HEK293 (cell line): ENCODE measurements around the gene DBF4B.

Experiments
- CTCF ChIA-PET: fragments of 350-600 bp; formaldehyde crosslinking; extraction: SDS; loops from one replicate; lab custom pipeline; 2021; ENCODE audit warnings: antibody characterized with exemption; lab: Yijun Ruan, JAX
- POLR2A ChIA-PET: fragments of 300-600 bp; formaldehyde crosslinking; extraction: SDS; loops from one replicate; lab custom pipeline; 2020; ENCODE audit warnings: antibody characterized with exemption, inconsistent platforms; lab: Yijun Ruan, JAX
- H3K27ac ChIP-seq: fragments of 200-500 bp; sonication (Bioruptor generic); 2 replicates; pipeline ENCODE4 v1.5.1; 2014; ENCODE audit warnings: low read depth, low read length, control low read depth, inconsistent platforms; ENCODE audit errors: extremely low read depth
- H3K36me3 ChIP-seq, 2 experiments: fragments of 200-500 bp in 1 of 2; sonication (Bioruptor generic) in 1 of 2; 1 replicate in 1 of 2; 2 replicates in 1 of 2; pipeline ENCODE4 v1.5.1; 2014 to 2017; ENCODE audit warnings: inconsistent platforms in 2 of 2, low read length in 2 of 2; ENCODE audit not compliant: control insufficient read depth in 2 of 2, insufficient read depth in 1 of 2
- H3K4me1 ChIP-seq: fragments of 200-500 bp; sonication (Bioruptor generic); 2 replicates; pipeline ENCODE4 v1.5.1; 2014; ENCODE audit warnings: mild to moderate bottlenecking, low read length, inconsistent platforms; ENCODE audit not compliant: control insufficient read depth, insufficient read depth
- H3K4me3 ChIP-seq: 2 replicates; pipeline ENCODE4 v1.5.1; 2011; ENCODE audit warnings: low read depth, mild to moderate bottlenecking, control low read depth, low read length, moderate library complexity
- H3K9me3 ChIP-seq: fragments of 200-500 bp; sonication (Bioruptor generic); 2 replicates; pipeline ENCODE4 v1.5.1; 2014; ENCODE audit warnings: low read depth, low read length, inconsistent platforms; ENCODE audit not compliant: control insufficient read depth, insufficient read depth
- MYNN ChIP-seq: fragments of 450-650 bp; formaldehyde crosslinking; IDR thresholded peaks from 2 replicates; pipeline ENCODE4 v1.5.1; 2016; ENCODE audit warnings: missing biosample characterization, missing genetic modification characterization, borderline replicate concordance
- OVOL3 ChIP-seq: fragments of 450-650 bp; formaldehyde crosslinking; IDR thresholded peaks from 2 replicates; pipeline ENCODE4 v1.5.1; 2016; ENCODE audit warnings: missing biosample characterization, missing genetic modification characterization
- SALL2 ChIP-seq: fragments of 450-650 bp; formaldehyde crosslinking; IDR thresholded peaks from 2 replicates; pipeline ENCODE4 v1.5.0; 2017; ENCODE audit warnings: missing biosample characterization, mild to moderate bottlenecking, missing genetic modification characterization, borderline replicate concordance
- SP2 ChIP-seq: fragments of 450-650 bp; formaldehyde crosslinking; IDR thresholded peaks from 2 replicates; pipeline ENCODE4 v1.5.1; 2016; ENCODE audit warnings: missing biosample characterization, missing genetic modification characterization
- ZBTB1 ChIP-seq: fragments of 450-650 bp; formaldehyde crosslinking; IDR thresholded peaks from 2 replicates; pipeline ENCODE4 v1.5.1; 2016; ENCODE audit warnings: missing biosample characterization, missing genetic modification characterization
- ZBTB20 ChIP-seq: fragments of 450-650 bp; formaldehyde crosslinking; IDR thresholded peaks from 2 replicates; pipeline ENCODE4 v1.5.1; 2016; ENCODE audit warnings: missing biosample characterization, missing genetic modification characterization
- ZBTB48 ChIP-seq: fragments of 450-650 bp; formaldehyde crosslinking; IDR thresholded peaks from 2 replicates; pipeline ENCODE4 v1.5.1; 2016; ENCODE audit warnings: missing biosample characterization, missing genetic modification characterization
- ZIC2 ChIP-seq: fragments of 450-650 bp; formaldehyde crosslinking; IDR thresholded peaks from 2 replicates; pipeline ENCODE4 v1.5.1; 2016; ENCODE audit warnings: missing biosample characterization, missing genetic modification characterization
- ZNF10 ChIP-seq: fragments of 450-650 bp; formaldehyde crosslinking; IDR thresholded peaks from 2 replicates; pipeline ENCODE4 v1.5.1; 2017; ENCODE audit warnings: missing biosample characterization, missing genetic modification characterization
- ZNF121 ChIP-seq: fragments of 450-650 bp; formaldehyde crosslinking; IDR thresholded peaks from 2 replicates; pipeline ENCODE4 v1.5.1; 2016; ENCODE audit warnings: missing biosample characterization, missing genetic modification characterization
- ZNF184 ChIP-seq: fragments of 450-650 bp; IDR thresholded peaks from 2 replicates; pipeline ENCODE4 v1.5.1; 2018; ENCODE audit warnings: missing biosample characterization, mild to moderate bottlenecking, missing genetic modification characterization
- ZNF221 ChIP-seq: fragments of 450-650 bp; formaldehyde crosslinking; IDR thresholded peaks from 2 replicates; pipeline ENCODE4 v1.5.1; 2017; ENCODE audit warnings: missing biosample characterization, missing genetic modification characterization, borderline replicate concordance
- ZNF24 ChIP-seq: fragments of 450-650 bp; formaldehyde crosslinking; IDR thresholded peaks from 2 replicates; pipeline ENCODE4 v1.5.1; 2016; ENCODE audit warnings: missing biosample characterization, missing genetic modification characterization
- ZNF248 ChIP-seq: fragments of 450-650 bp; formaldehyde crosslinking; IDR thresholded peaks from 2 replicates; pipeline ENCODE4 v1.5.1; 2017; ENCODE audit warnings: missing biosample characterization, missing genetic modification characterization
- ZNF341 ChIP-seq: fragments of 450-650 bp; formaldehyde crosslinking; IDR thresholded peaks from 2 replicates; pipeline ENCODE4; 2016; ENCODE audit warnings: low read depth, missing biosample characterization, missing genetic modification characterization
- ZNF449 ChIP-seq: fragments of 450-650 bp; formaldehyde crosslinking; IDR thresholded peaks from 2 replicates; pipeline ENCODE4 v1.5.1; 2017; ENCODE audit warnings: missing biosample characterization, mild to moderate bottlenecking, missing genetic modification characterization, moderate library complexity
- ZNF580 ChIP-seq: fragments of 450-650 bp; formaldehyde crosslinking; IDR thresholded peaks from 2 replicates; pipeline ENCODE4 v1.5.1; 2016; ENCODE audit warnings: missing biosample characterization, missing genetic modification characterization
- ZNF654 ChIP-seq: fragments of 450-650 bp; formaldehyde crosslinking; IDR thresholded peaks from 2 replicates; pipeline ENCODE4 v1.5.1; 2016; ENCODE audit warnings: low read depth, missing biosample characterization, missing genetic modification characterization
- ZNF664 ChIP-seq: fragments of 450-650 bp; formaldehyde crosslinking; IDR thresholded peaks from 2 replicates; pipeline ENCODE4 v1.5.1; 2016; ENCODE audit warnings: missing biosample characterization, missing genetic modification characterization
- ZSCAN16 ChIP-seq: fragments of 450-650 bp; formaldehyde crosslinking; IDR thresholded peaks from 2 replicates; pipeline ENCODE4 v1.5.1; 2016; ENCODE audit warnings: missing biosample characterization, missing genetic modification characterization
- TF ChIP-seq, protein P1 (sequence below): fragments of 450-650 bp; formaldehyde crosslinking; IDR thresholded peaks from 2 replicates; pipeline ENCODE4 v1.5.1; 2016; ENCODE audit warnings: missing biosample characterization, missing genetic modification characterization

DBF4B gene

GRCh38 chr17:44765965-44766364 lies 57.5 kb downstream of the DBF4B start (continued):
- TF ChIP-seq ZNF10 (tag by site-specific recombination): no peak
- no peak for TF ChIP-seq ZBTB48 (tag by site-specific recombination)
- TF ChIP-seq ZBTB20 (tag by site-specific recombination): peak; percentile 71
- TF ChIP-seq ZBTB1 (tag by site-specific recombination): no peak
- TF ChIP-seq ZNF184 (tag by site-specific recombination): no peak

- ChIA-PET POLR2A (interaction anchor here (0.7 kb wide), 1 partner anchor 20 kb away, joined by 3 read pairs; no protein-coding TSS in a partner anchor), CTCF (interaction anchor here (1.1 kb wide), 2 partner anchors 8 to 98 kb away, joined by 3 to 5 read pairs; no protein-coding TSS in a partner anchor)
- no peaks in the 10 kb centered on the region for H3K36me3 ChIP-seq
These were observed 58.1 kb downstream of the DBF4B start for GRCh38 chr17:44766409-44767038.

GRCh38 chr17:44767493-44767892 lies 59.0 kb downstream of the DBF4B start:
- POLR2A ChIA-PET: no interaction called here
- no peaks in the 10 kb centered on the region for H3K9me3 ChIP-seq
- H3K36me3 ChIP-seq: no peaks in the 10 kb centered on the region
- CTCF ChIA-PET: interaction anchor here (1.1 kb wide), 1 partner anchor 97 kb away, joined by 3 read pairs; no protein-coding TSS in a partner anchor
- peak overlapping the region; percentile 2; the same call in 1 of the 2 replicates for H3K27ac ChIP-seq
- peak; percentile 99 for TF ChIP-seq ZIC2 (tag by site-specific recombination)
- TF ChIP-seq ZNF654: no peak
- no peak for TF ChIP-seq SP2 (tag by site-specific recombination)
- 0 out of 2 replicates have a peak, but pooled peaks have one; percentile 21 for TF ChIP-seq ZNF341 (tag by site-specific recombination)
- no peak overlapping the region for H3K4me3 ChIP-seq
- H3K4me1 ChIP-seq: no peaks in the 10 kb centered on the region

More at GRCh38 chr17:44766409-44767038, 58.1 kb downstream of the DBF4B start:
- TF ChIP-seq ZBTB20 (tag by site-specific recombination): peak; percentile 36
- no peak for TF ChIP-seq SALL2 (tag by site-specific recombination)
- TF ChIP-seq ZBTB48 (tag by site-specific recombination): no peak
- TF ChIP-seq, protein P1, sequence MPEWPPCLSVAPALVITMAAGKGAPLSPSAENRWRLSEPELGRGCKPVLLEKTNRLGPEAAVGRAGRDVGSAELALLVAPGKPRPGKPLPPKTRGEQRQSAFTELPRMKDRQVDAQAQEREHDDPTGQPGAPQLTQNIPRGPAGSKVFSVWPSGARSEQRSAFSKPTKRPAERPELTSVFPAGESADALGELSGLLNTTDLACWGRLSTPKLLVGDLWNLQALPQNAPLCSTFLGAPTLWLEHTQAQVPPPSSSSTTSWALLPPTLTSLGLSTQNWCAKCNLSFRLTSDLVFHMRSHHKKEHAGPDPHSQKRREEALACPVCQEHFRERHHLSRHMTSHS (tag by site-specific recombination): no peak
- no peak for TF ChIP-seq MYNN
- TF ChIP-seq ZNF248 (tag by site-specific recombination): no peak
- no peak for TF ChIP-seq ZNF221 (tag by site-specific recombination)
- TF ChIP-seq ZNF24: no peak
- TF ChIP-seq ZNF664 (tag by site-specific recombination): no peak
- TF ChIP-seq ZNF121 (tag by site-specific recombination): peak; percentile 94
- no peak for TF ChIP-seq ZNF580 (tag by site-specific recombination)
- TF ChIP-seq ZSCAN16: no peak
- TF ChIP-seq ZNF449 (tag by site-specific recombination): no peak
- no peak for TF ChIP-seq OVOL3 (tag by site-specific recombination)
- TF ChIP-seq, all 188 proteins: peak for 2
- no peak overlapping the region for H3K4me3 ChIP-seq
- H3K27ac ChIP-seq: no peak overlapping the region
- no peaks in the 10 kb centered on the region for H3K9me3 ChIP-seq
- H3K4me1 ChIP-seq: no peaks in the 10 kb centered on the region
